ENCODE results near the gene TRPM5. TPM values are rescaled to one million over a fixed set of nuclear protein-coding genes. Genes with fewer than 3 reads are reported as not detected.

Gene TRPM5
- total and polyA plus RNA-seq, 11 donors = not detected

DNA sequence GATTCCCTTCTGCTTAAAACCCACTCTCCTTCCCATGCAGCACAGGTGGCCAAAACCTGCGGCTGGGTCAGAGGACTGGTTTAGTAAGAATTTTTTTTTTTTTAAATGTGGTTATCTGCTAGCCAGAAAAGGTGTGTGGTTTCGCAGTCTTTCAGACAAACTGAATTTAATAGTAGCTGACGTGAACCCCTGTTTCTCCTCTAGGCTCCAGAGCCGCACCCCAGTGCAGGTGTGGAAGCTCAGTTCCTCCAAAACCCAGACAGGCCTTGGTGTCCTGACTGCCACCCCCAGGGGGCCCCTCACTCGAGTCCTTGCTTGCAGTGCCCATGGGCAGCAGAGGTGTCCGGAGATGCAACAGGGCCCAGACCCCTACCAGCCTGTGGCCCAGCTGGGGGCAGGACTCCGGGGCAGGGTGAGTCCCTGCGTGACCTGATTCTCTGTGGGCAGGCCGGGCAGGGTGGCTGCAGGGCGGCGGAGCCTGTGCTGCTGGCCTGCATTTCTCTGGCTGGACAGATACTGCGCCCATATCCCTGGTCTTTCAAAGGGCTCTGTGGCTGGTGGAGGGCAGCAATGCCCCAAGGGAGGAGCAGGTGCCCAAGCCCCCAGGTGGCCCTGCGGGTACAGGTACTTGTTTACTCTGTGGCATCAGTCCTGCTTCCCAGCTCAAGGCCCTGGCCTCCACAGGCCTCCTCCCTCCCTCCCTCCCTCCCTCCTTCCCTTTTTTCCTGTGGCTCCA lies 15.7 kb upstream of the TRPM5 start:
- no peaks in the 10 kb centered on the region for H3K27me3 ChIP-seq
- H3K4me1 ChIP-seq = peaks cover 0 to 61% (median 19%) of the 10 kb centered on the region in 12 donors
- peak overlapping the region in 11 of 12 donors; percentile 79 to 97 (median 90) for H3K27ac ChIP-seq
- H3K4me3 ChIP-seq = no peak overlapping the region
- TF ChIP-seq, protein P1, sequence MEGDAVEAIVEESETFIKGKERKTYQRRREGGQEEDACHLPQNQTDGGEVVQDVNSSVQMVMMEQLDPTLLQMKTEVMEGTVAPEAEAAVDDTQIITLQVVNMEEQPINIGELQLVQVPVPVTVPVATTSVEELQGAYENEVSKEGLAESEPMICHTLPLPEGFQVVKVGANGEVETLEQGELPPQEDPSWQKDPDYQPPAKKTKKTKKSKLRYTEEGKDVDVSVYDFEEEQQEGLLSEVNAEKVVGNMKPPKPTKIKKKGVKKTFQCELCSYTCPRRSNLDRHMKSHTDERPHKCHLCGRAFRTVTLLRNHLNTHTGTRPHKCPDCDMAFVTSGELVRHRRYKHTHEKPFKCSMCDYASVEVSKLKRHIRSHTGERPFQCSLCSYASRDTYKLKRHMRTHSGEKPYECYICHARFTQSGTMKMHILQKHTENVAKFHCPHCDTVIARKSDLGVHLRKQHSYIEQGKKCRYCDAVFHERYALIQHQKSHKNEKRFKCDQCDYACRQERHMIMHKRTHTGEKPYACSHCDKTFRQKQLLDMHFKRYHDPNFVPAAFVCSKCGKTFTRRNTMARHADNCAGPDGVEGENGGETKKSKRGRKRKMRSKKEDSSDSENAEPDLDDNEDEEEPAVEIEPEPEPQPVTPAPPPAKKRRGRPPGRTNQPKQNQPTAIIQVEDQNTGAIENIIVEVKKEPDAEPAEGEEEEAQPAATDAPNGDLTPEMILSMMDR (IDR thresholded peaks at IDR 0.05) = peak in 1 of 12 donors; percentile 10
- TF ChIP-seq POLR2A (IDR thresholded peaks at IDR 0.05) = no peak
- intact Hi-C loops (cut with DNase I) = loop anchor here in 4 of 10 donors (5.0 kb wide), 2 partner anchors 52 to 57 kb away; no protein-coding TSS in a partner anchor
- DNase-seq (peak in 2 of 5 donors; percentile 32 to 62), ATAC-seq (no peak)
- WGBS, 4 donors = 73 to 82% (median 81%) methylated on average over 12 to 13 of the region's 13 CpGs
- no peaks in the 10 kb centered on the region for H3K9me3 ChIP-seq
- no peaks in the 10 kb centered on the region for H3K36me3 ChIP-seq

DNA sequence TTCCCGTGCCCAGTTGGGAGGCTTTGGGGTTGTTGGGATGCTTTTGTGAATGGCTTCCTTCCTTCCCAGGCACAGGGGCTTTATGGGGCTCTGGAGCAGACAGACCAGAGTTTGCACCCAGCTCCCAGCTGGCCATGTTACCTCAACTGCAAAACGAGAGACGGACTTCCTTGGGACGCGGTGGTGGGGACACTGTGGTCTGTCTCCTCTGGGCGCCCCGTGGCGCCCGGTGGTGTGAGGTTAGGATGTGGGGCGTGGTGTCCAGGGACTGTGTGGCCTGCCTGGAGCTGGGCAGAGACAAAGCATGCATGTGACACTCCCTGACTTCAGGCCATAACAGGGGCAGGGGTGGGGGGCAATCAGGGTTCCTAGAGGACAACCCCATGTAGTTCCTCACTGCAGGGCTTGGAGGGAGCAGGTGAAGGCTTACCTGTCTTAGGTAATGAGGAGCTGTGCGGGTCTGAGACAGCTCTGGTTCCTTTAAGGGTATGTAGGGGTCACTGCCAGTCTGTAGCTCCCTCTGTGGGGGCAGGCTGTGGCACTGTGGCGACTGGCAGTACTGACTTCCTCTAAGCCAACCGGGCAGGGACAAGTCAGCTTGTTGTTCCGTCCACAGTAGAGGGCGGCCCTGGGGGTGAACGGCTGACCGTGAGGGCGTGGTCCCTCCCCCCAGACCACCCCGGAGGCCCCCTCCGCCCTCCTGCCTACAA lies 14.9 kb upstream of the TRPM5 start:
- Histone ChIP-seq H3K9me3 (no peaks in the 10 kb centered on the region), H3K4me1 (peaks cover 0 to 53% (median 17%) of the 10 kb centered on the region in 12 donors), H3K27ac (peak overlapping the region in 8 of 12 donors; percentile 84 to 97 (median 92)), H3K36me3 (no peaks in the 10 kb centered on the region), H3K4me3 (no peak overlapping the region), H3K27me3 (no peaks in the 10 kb centered on the region)
- 58 to 75% (median 68%) methylated on average over 11 to 20 of the region's 20 CpGs for WGBS, 4 donors
- no peak for TF ChIP-seq POLR2A (IDR thresholded peaks at IDR 0.05)
- TF ChIP-seq, protein P1 (IDR thresholded peaks at IDR 0.05) = no peak
- DNase-seq (peak in 2 of 5 donors; percentile 19 to 49), ATAC-seq (no peak)
- intact Hi-C loops (cut with DNase I) = no loop called here

DNA sequence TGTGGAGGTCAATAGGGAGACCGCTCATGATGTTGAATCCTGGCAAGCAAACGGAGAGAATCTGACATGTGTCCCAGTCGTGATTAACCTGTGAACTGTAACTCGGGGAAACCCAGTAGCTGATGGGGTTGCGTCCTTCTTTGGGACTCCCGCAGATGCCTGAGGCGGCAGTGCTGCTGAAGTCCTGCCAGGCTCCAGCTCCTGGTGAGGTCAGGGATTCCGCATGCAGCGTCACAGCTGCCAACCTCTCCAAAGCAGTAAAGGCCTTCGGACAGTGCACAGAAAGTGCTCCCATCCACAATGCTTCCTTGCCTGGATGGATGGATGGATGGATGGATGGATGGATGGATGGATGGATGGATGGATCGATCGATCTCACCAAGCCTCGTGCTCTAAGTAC lies 14.0 kb upstream of the TRPM5 start:
- ATAC-seq = peak in 1 of 4 donors; percentile 14

More for the DNA sequence above, 14.0 kb upstream of the TRPM5 start:
- Histone ChIP-seq H3K4me3 (no peak overlapping the region), H3K27me3 (no peaks in the 10 kb centered on the region), H3K9me3 (peaks cover 0 to 2% (median 0%) of the 10 kb centered on the region in 12 donors), H3K4me1 (peaks cover 0 to 45% (median 16%) of the 10 kb centered on the region in 12 donors), H3K36me3 (no peaks in the 10 kb centered on the region), H3K27ac (peak overlapping the region in 1 of 12 donors; percentile 91)
- TF ChIP-seq, protein P1 (IDR thresholded peaks at IDR 0.05) = no peak
- intact Hi-C loops (cut with DNase I) = no loop called here
- DNase-seq = peak in 2 of 5 donors; percentile 22 to 72
- 60 to 83% (median 75%) methylated on average over 12 to 13 of the region's 13 CpGs for WGBS, 4 donors

Measured in heart left ventricle (tissue), 16 donors.